ENCODE results near the gene HOXA4.
A peak's percentile ranks its signal among the peaks of the same experiment; 100 is the strongest.

HOXA4 gene

GRCh38 chr7:27141137-27141922 lies 10.8 kb upstream of the HOXA4 start:
- no peak for DNase-seq (ENCODE audit: low spot score)
- CTCF ChIA-PET: interaction anchor here (0.5 to 2.3 kb wide), 13 partner anchors 9 to 1429 kb away, joined by 3 to 10 read pairs (median 4); partner anchors contain the start of gene HOXA4
- POLR2A ChIA-PET (ENCODE audit: low non-redundant PET): interaction anchor here (0.5 kb wide), 1 partner anchor 282 kb away, joined by 5 read pairs; no protein-coding TSS in a partner anchor
- H3K27ac ChIP-seq: peak overlapping the region; percentile 90
- no peak for TF ChIP-seq CTCF (conservative IDR thresholded peaks at IDR 0.05; ENCODE audit: low read depth)

- POLR2A ChIA-PET (ENCODE audit: low non-redundant PET): no interaction called here
- CTCF ChIA-PET: interaction anchor here (0.6 to 2.3 kb wide), 6 partner anchors 42 to 768 kb away, joined by 3 to 10 read pairs (median 4); no protein-coding TSS in a partner anchor
- DNase-seq (ENCODE audit: low spot score): no peak
- H3K27ac ChIP-seq: peak overlapping the region; percentile 84
- TF ChIP-seq CTCF (conservative IDR thresholded peaks at IDR 0.05; ENCODE audit: low read depth): no peak
These were observed 9.7 kb upstream of the HOXA4 start for GRCh38 chr7:27140126-27140857.

GRCh38 chr7:27139334-27140125 lies 9.0 kb upstream of the HOXA4 start:
- POLR2A ChIA-PET (ENCODE audit: low non-redundant PET): no interaction called here

GRCh38 chr7:27138985-27139333 lies 8.4 kb upstream of the HOXA4 start:
- CTCF ChIA-PET: interaction anchor here (0.6 kb wide), 2 partner anchors 8 to 41 kb away, joined by 3 to 7 read pairs; no protein-coding TSS in a partner anchor
- POLR2A ChIA-PET (ENCODE audit: low non-redundant PET): no interaction called here
- DNase-seq (ENCODE audit: low spot score): no peak
- TF ChIP-seq CTCF (conservative IDR thresholded peaks at IDR 0.05; ENCODE audit: low read depth): no peak
- peak overlapping the region; percentile 84 for H3K27ac ChIP-seq

More at GRCh38 chr7:27139334-27140125, 9.0 kb upstream of the HOXA4 start:
- DNase-seq (ENCODE audit: low spot score): no peak
- CTCF ChIA-PET: interaction anchor here (0.6 kb wide), 3 partner anchors 8 to 767 kb away, joined by 3 to 7 read pairs (median 4); no protein-coding TSS in a partner anchor
- H3K27ac ChIP-seq: peak overlapping the region; percentile 84
- TF ChIP-seq CTCF (conservative IDR thresholded peaks at IDR 0.05; ENCODE audit: low read depth): no peak

- TF ChIP-seq CTCF (conservative IDR thresholded peaks at IDR 0.05; ENCODE audit: low read depth): no peak
- no peak for DNase-seq (ENCODE audit: low spot score)
- CTCF ChIA-PET: no interaction called here
- no peak overlapping the region for H3K27ac ChIP-seq
- POLR2A ChIA-PET (ENCODE audit: low non-redundant PET): no interaction called here
These were observed 7.9 kb upstream of the HOXA4 start for GRCh38 chr7:27138472-27138871.
